ENCODE results near the gene SPSB3. TPM values are rescaled to one million over a fixed set of nuclear protein-coding genes. Genes with fewer than 3 reads are reported as not detected.

Gene SPSB3
- total and polyA plus RNA-seq, 2 of the 13 experiments (the other 11 are each of a cell fraction or from before 2014, with no cell fraction given): 13.2 to 21.9 TPM

DNA sequence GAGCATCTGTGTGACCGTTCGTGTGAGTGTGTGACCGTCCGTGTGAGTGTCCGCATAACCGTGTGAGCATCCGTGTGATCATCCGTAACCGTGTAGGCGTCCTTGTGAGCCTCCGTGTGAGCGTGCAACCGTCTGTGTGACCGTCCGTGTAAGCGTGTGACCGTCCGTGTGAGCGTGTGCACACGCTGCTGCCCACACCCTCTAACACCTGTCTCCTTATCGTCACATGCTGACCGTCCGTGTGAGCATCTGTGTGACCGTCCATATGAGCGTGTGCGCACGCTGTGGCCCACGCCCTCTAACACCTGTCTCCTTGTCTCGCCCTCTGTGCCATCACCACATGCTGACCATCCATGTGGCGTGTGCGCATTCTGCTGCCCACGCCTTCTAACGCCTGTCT is 42.1 kb downstream of the SPSB3 start:
- no peak overlapping the region for H2AFZ ChIP-seq (ENCODE audit: low read length)
- TF ChIP-seq ZNF619 (CRISPR knock-in tag; IDR thresholded peaks at IDR 0.05) (no peak), MAFK (conservative IDR thresholded peaks at IDR 0.05 in 1 of 2, IDR thresholded peaks at IDR 0.05 in 1 of 2; ENCODE audit: low read length in 2 of 2) (no peak), RFX5 (IDR thresholded peaks at IDR 0.05; ENCODE audit: low read depth, low read length) (no peak), ADNP (CRISPR knock-in tag; IDR thresholded peaks at IDR 0.05) (no peak), NFYC (CRISPR knock-in tag; IDR thresholded peaks at IDR 0.05) (no peak), GFI1 (CRISPR knock-in tag; IDR thresholded peaks at IDR 0.05; ENCODE audit: borderline replicate concordance) (no peak), CC2D1A (CRISPR knock-in tag; IDR thresholded peaks at IDR 0.05) (no peak), RXRA (CRISPR knock-in tag; IDR thresholded peaks at IDR 0.05) (no peak), ZNF546 (CRISPR knock-in tag; conservative IDR thresholded peaks at IDR 0.05) (no peak)
- TF ChIP-seq, protein P1, sequence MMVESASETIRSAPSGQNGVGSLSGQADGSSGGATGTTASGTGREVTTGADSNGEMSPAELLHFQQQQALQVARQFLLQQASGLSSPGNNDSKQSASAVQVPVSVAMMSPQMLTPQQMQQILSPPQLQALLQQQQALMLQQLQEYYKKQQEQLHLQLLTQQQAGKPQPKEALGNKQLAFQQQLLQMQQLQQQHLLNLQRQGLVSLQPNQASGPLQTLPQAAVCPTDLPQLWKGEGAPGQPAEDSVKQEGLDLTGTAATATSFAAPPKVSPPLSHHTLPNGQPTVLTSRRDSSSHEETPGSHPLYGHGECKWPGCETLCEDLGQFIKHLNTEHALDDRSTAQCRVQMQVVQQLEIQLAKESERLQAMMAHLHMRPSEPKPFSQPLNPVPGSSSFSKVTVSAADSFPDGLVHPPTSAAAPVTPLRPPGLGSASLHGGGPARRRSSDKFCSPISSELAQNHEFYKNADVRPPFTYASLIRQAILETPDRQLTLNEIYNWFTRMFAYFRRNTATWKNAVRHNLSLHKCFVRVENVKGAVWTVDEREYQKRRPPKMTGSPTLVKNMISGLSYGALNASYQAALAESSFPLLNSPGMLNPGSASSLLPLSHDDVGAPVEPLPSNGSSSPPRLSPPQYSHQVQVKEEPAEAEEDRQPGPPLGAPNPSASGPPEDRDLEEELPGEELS (CRISPR knock-in tag; IDR thresholded peaks at IDR 0.05): no peak
- ChIA-PET CTCF (ENCODE audit: low intra/inter-chr PET ratio, low total read pairs) (no interaction called here), POLR2A (no interaction called here)
- no peaks in the 10 kb centered on the region; the same call in 1 of the 2 replicates for H4K20me1 ChIP-seq (ENCODE audit: insufficient read depth, low read length)
- H3K4me1 ChIP-seq (ENCODE audit: insufficient read depth, low read length): no peaks in the 10 kb centered on the region
- no peak for ATAC-seq
- peaks cover 6 to 17% of the 10 kb centered on the region in 2 experiments; a peak in 4 of 5 replicates for H3K36me3 ChIP-seq (replicated peaks in 1 of 2; ENCODE audit: control insufficient read depth in 1 of 2, insufficient read depth in 2 of 2, low read length in 2 of 2)
- 97% methylated on average over 32 of the region's 33 CpGs for WGBS (ENCODE audit: low lambda C conversion rate)
- H3K9me3 ChIP-seq (ENCODE audit: low read length): peaks cover 19% of the 10 kb centered on the region
- H3K79me2 ChIP-seq (ENCODE audit: insufficient read depth, low read length): no peaks in the 10 kb centered on the region
- in situ Hi-C loops (cut with HindIII; ENCODE audit: extremely low pct_ligation_motif_present, low pct_unique_long_range_greater_than_20kb) (no loop called here), intact Hi-C loops (cut with micrococcal nuclease; ENCODE audit: unreplicated experiment) (no loop called here)
- H3K4me2 ChIP-seq (ENCODE audit: low read depth, low read length): no peak overlapping the region
- H3K27me3 ChIP-seq (ENCODE audit: control insufficient read depth in 1 of 2, insufficient read depth in 2 of 2, low read length in 2 of 2): no peaks in the 10 kb centered on the region
- no peak for FAIRE-seq
- no peak overlapping the region for H3K4me3 ChIP-seq (replicated peaks in 1 of 3; ENCODE audit: insufficient read depth in 1 of 3, low read depth in 2 of 3, low read length in 3 of 3)
- no peak overlapping the region for H3K9ac ChIP-seq (ENCODE audit: insufficient read depth, low read depth, low read length)
- DNase-seq (ENCODE audit: low spot score): no peak
- no TSS peak for BruUV-seq (replicated peaks)
- no peak overlapping the region for H3K27ac ChIP-seq (ENCODE audit: extremely low read length, insufficient read depth, low read length)

All from HepG2 (cell line).